ENCODE results near the gene MACROD2.

GRCh38 chr20:16069389-16070010 is 2074.2 kb downstream of the MACROD2 start:
- TF ChIP-seq SIN3A (IDR thresholded peaks at IDR 0.05; ENCODE audit: low read depth) (no peak), CTCF (IDR thresholded peaks at IDR 0.05 in 2 of 3, conservative IDR thresholded peaks at IDR 0.05 in 1 of 3; ENCODE audit: borderline replicate concordance in 1 of 3, insufficient read depth in 1 of 3, low read depth in 2 of 3, low read length in 2 of 3) (no peak), ZNF274 (IDR thresholded peaks at IDR 0.05; ENCODE audit: low read depth, low read length) (no peak), POLR2AphosphoS5 (IDR thresholded peaks at IDR 0.05; ENCODE audit: low read depth, low read length) (no peak), EZH2 (IDR thresholded peaks at IDR 0.05) (no peak)

All from HCT116 (cell line).